HFFc6 (cell line): ENCODE results near the gene ATCAY. TPM values are rescaled to one million over a fixed set of nuclear protein-coding genes. Genes with fewer than 3 reads are reported as not detected.

ENCODE experiments used
- DNase-seq: peaks from one replicate; pipeline ENCODE4 v3.0.0-alpha.2; 2018
- H3K27ac Mint-ChIP-seq: 2 replicates; pipeline ENCODE4 v1.8.0; 2020; ENCODE audit warnings: mild to moderate bottlenecking, mixed read lengths
- H3K27me3 Mint-ChIP-seq: 2 replicates; pipeline ENCODE4 v1.8.0; 2021; ENCODE audit warnings: mild to moderate bottlenecking, moderate library complexity, mixed read lengths; ENCODE audit not compliant: insufficient read depth
- H3K36me3 Mint-ChIP-seq: 2 replicates; pipeline ENCODE4 v1.8.0; 2021; ENCODE audit warnings: low read depth, mixed read lengths
- H3K4me1 Mint-ChIP-seq: 2 replicates; pipeline ENCODE4 v1.8.0; 2020; ENCODE audit warnings: low read depth, mixed read lengths
- H3K4me3 Mint-ChIP-seq: 2 replicates; pipeline ENCODE4 v1.8.0; 2020; ENCODE audit warnings: mild to moderate bottlenecking, moderate library complexity, mixed read lengths
- H3K9me3 Mint-ChIP-seq: 2 replicates; pipeline ENCODE4 v1.8.0; 2020; ENCODE audit warnings: mild to moderate bottlenecking, mixed read lengths
- CTCF ChIP-seq: fragments of 200-600 bp; sonication (generic); IDR thresholded peaks from 2 replicates; pipeline ENCODE4 v1.5.0; 2021; ENCODE audit warnings: antibody characterized with exemption, mild to moderate bottlenecking
- total RNA-seq, 6 experiments: library from RNA; stranded (reverse); fragmentation: NEBNext Ultra II Directional; extraction: Animal tissue kit (Norgen Biotek cat#: 25700); gene quantifications; 2 replicates in 1 of 6; 3 replicates in 5 of 6; pipeline ENCODE4 v1.2.3, GENCODE V29; 2021

The ATCAY gene
- total RNA-seq, 6 experiments from 2014 or later: not detected

- H3K27me3 Mint-ChIP-seq: peaks cover 50% of the 10 kb centered on the region
- H3K4me3 Mint-ChIP-seq: no peak overlapping the region
- peaks cover 2% of the 10 kb centered on the region for H3K9me3 Mint-ChIP-seq
- no peak overlapping the region for H3K27ac Mint-ChIP-seq
- no peak for DNase-seq
- no peak for TF ChIP-seq CTCF
- no peaks in the 10 kb centered on the region for H3K4me1 Mint-ChIP-seq
- no peaks in the 10 kb centered on the region for H3K36me3 Mint-ChIP-seq
Measured at GRCh38 chr19:3857449-3858003, 23.0 kb upstream of the ATCAY start.

DNA sequence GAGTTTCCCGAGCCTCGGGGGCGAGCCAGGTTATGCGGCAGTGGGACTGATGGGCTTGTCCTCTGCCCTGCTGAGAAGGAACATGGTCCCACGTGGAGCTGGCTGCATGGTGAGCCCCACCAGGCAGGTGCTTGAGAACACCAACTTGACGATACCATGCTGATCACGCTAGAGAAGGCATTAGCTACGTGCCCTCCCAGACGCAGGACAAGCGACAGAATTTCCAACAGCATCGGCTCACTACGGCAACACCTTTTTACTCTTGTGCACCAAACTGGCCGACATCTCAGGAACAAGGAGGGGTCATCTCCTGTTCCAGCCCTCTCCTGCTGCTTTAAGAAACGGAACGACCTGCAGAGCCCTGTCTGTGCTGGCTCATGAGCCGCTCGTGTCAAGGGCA is 20.0 kb upstream of the ATCAY start:
- no peak for TF ChIP-seq CTCF
- no peaks in the 10 kb centered on the region for H3K4me1 Mint-ChIP-seq
- no peak overlapping the region for H3K4me3 Mint-ChIP-seq
- H3K36me3 Mint-ChIP-seq: no peaks in the 10 kb centered on the region
- H3K27me3 Mint-ChIP-seq: peaks cover 56% of the 10 kb centered on the region
- no peak overlapping the region for H3K27ac Mint-ChIP-seq
- H3K9me3 Mint-ChIP-seq: no peaks in the 10 kb centered on the region
- no peak for DNase-seq

DNA sequence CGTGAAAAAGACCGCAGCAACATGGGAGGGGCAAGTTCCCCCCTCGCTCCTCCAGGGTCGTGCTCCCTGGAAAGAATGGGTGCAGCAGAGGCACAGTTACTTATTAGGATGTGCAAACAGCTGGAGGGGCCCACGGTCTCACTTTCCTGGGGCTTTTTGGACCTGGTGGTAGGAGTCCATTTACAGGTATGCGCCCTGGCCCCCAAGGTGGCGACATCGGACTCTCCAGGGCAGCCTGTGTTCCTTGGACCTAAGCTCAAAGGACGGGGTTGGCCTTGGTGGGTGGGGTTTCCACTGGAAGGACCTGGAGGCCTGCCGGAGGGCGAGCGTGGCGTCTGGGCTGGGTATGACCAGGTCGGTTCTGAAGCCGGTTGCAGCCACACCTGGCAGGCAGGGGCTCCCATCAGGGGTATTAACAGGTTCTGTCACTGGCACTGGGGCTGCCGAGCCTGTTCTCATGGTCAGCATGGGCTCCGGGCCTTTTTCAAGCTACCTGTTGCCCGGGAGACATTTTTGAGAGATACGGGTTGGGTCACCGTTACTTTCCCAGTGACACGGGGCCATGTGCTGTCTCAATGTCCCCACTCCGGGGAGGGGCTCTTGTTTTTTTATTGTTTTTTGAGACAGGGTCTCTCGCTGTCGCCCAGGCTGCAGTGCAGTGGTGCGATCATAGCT is 17.5 kb upstream of the ATCAY start:
- DNase-seq: no peak
- Mint-ChIP-seq H3K4me3 (no peak overlapping the region), H3K27me3 (peaks cover 64% of the 10 kb centered on the region)

DNA sequence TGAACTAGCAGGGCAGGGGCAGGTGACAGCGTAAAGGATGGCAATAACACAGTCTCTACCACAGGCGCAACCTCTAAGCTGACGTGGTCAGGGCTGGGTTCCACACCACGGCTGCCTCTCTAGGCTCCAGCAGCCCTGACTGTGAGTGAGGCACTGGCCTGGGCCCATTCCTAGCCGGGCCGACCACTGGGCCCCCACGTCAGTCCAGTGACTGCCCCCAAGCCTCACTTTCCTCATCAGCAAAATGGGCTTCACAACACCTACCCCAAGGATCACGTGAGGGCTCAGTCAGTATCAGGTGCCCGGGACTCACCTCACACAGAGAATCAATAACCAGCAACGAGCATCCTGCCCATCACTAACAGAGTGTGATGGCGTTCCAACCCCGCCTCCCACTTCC is 16.8 kb upstream of the ATCAY start:
- Mint-ChIP-seq H3K36me3 (no peaks in the 10 kb centered on the region), H3K27ac (no peak overlapping the region), H3K27me3 (peaks cover 60% of the 10 kb centered on the region), H3K4me3 (no peak overlapping the region), H3K9me3 (no peaks in the 10 kb centered on the region), H3K4me1 (no peaks in the 10 kb centered on the region)
- no peak for TF ChIP-seq CTCF
- no peak for DNase-seq

More for the DNA sequence above, 17.5 kb upstream of the ATCAY start:
- Mint-ChIP-seq H3K9me3 (no peaks in the 10 kb centered on the region), H3K36me3 (no peaks in the 10 kb centered on the region), H3K4me1 (no peaks in the 10 kb centered on the region), H3K27ac (no peak overlapping the region)
- no peak for TF ChIP-seq CTCF

- Mint-ChIP-seq H3K27me3 (peaks cover 38% of the 10 kb centered on the region), H3K27ac (no peak overlapping the region), H3K9me3 (no peaks in the 10 kb centered on the region), H3K36me3 (no peaks in the 10 kb centered on the region), H3K4me3 (no peak overlapping the region), H3K4me1 (no peaks in the 10 kb centered on the region)
- TF ChIP-seq CTCF: no peak
- DNase-seq: no peak
Measured at GRCh38 chr19:3866910-3867638, 13.4 kb upstream of the ATCAY start.
